ENCODE data around the gene ZKSCAN3. TPM values are rescaled to one million over a fixed set of nuclear protein-coding genes. Genes with fewer than 3 reads are reported as not detected.
"Not testable (repeated sequence)": the region's sequence is repeated elsewhere in the genome, so short reads cannot be mapped to it uniquely, and the experiment has no call there.

Gene ZKSCAN3
- total RNA-seq = 1 to 10 TPM; 2.2 to 3.1 TPM

GRCh38 chr6:28349892-28350737 lies at the start of gene ZKSCAN3:
TSS of gene ZKSCAN3 (plus strand) at chr6:28349947. CDS start at chr6:28359587, 9,640 bp downstream.
- DNase-seq = peak; percentile 94
- ATAC-seq = peak; percentile 100
- Mint-ChIP-seq H3K27ac (peak within 1 kb of the TSS; percentile 93), H3K4me3 (peak within 1 kb of the TSS; percentile 96), H3K9me3 (ENCODE audit: low read depth) (no peaks in the 10 kb centered on the region), H3K27me3 (peaks cover 7% of the 10 kb centered on the region), H3K36me3 (ENCODE audit: low read depth) (peaks cover 2% of the 10 kb centered on the region), H3K4me1 (peaks cover 22% of the 10 kb centered on the region)
- intact Hi-C loops (cut with DNase I, micrococcal nuclease) = loop anchor here (1.0 to 5.0 kb wide), 9 partner anchors 14 to 533 kb away; partner anchors contain the start of genes ZKSCAN4 (in 2 of the 2), ZSCAN26 (in 2 of the 2), ZSCAN31 (in 2 of the 2) and ZSCAN12 (in 1 of the 2)
- ChIA-PET POLR2A (interaction anchor here (1.0 kb wide), 1 partner anchor 209 kb away, joined by 5 read pairs; the partner anchor contains the start of gene ZKSCAN8), CTCF (interaction anchor here (0.7 to 1.1 kb wide), 4 partner anchors 11 to 580 kb away, joined by 3 to 4 read pairs (median 3); partner anchors contain the start of gene ZSCAN31)

DNA sequence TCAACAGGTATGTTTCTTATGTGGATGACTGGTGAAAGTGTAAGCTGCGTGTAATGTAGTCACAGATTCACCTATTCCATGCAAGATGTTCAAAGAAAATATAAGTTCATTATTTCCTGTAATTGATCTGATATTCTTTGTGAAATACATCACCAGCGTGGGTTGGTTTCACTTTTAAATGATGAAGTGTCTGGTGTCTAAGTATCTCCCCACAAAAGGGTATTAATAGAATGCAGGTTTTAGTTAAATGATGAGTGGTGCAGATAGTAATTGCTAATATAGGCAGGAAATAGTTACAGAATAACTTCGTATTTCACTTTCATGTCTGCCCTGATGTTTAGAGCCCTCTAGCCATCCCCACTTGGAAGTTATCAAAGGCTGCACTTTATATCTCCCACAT lies 46.2 kb upstream of the ZKSCAN3 start:
- Mint-ChIP-seq H3K9me3 (ENCODE audit: low read depth) (peaks cover 3% of the 10 kb centered on the region), H3K4me3 (no peak overlapping the region), H3K4me1 (peaks cover 18% of the 10 kb centered on the region), H3K27ac (no peak overlapping the region), H3K27me3 (no peaks in the 10 kb centered on the region), H3K36me3 (ENCODE audit: low read depth) (no peaks in the 10 kb centered on the region)
- intact Hi-C loops (cut with DNase I, micrococcal nuclease) = no loop called here
- ATAC-seq = peak; percentile 49
- no peak for DNase-seq
- ChIA-PET CTCF (no interaction called here), POLR2A (interaction anchor here (0.7 kb wide), 1 partner anchor 1848 kb away, joined by 3 read pairs; no protein-coding TSS in a partner anchor)

DNA sequence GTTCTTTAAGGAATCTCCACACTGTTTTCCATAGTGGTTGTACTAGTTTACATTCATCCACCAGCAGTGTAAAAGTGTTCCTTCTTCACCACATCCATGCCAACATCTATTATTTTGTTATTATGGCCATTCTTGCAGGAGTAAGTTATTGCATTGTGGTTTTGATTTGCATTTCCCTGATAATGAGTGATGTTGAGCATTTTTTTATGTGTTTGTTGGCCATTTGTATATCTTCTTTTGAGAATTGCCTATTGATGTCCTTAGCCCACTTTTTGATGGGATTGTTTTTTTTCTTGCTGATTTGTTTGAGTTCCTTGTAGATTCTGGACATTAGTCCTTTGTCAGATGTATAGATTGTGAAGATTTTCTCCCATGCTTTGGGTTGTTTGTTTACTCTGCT lies 43.4 kb upstream of the ZKSCAN3 start:
- POLR2A ChIA-PET; H3K27me3 Mint-ChIP-seq; H3K9me3 Mint-ChIP-seq (ENCODE audit: low read depth); H3K4me3 Mint-ChIP-seq; CTCF ChIA-PET; H3K27ac Mint-ChIP-seq; DNase-seq; intact Hi-C loops (cut with DNase I, micrococcal nuclease); ATAC-seq; H3K36me3 Mint-ChIP-seq (ENCODE audit: low read depth): not testable (repeated sequence)
- peaks cover 18% of the 10 kb centered on the region for H3K4me1 Mint-ChIP-seq

GRCh38 chr6:28311139-28311823 lies 38.5 kb upstream of the ZKSCAN3 start:
- ATAC-seq (no peak), DNase-seq (no peak)
- no peaks in the 10 kb centered on the region for H3K4me1 Mint-ChIP-seq
- no peaks in the 10 kb centered on the region for H3K36me3 Mint-ChIP-seq (ENCODE audit: low read depth)
- POLR2A ChIA-PET = no interaction called here
- CTCF ChIA-PET = no interaction called here
- peaks cover 3% of the 10 kb centered on the region for H3K9me3 Mint-ChIP-seq (ENCODE audit: low read depth)
- no peak overlapping the region for H3K27ac Mint-ChIP-seq
- intact Hi-C loops (cut with DNase I, micrococcal nuclease) = no loop called here
- H3K27me3 Mint-ChIP-seq = peaks cover 14% of the 10 kb centered on the region
- no peak overlapping the region for H3K4me3 Mint-ChIP-seq

GRCh38 chr6:28312939-28313338 lies 36.8 kb upstream of the ZKSCAN3 start:
- no peak for DNase-seq
- peaks cover 14% of the 10 kb centered on the region for H3K27me3 Mint-ChIP-seq
- ChIA-PET CTCF (no interaction called here), POLR2A (no interaction called here)
- no peak overlapping the region for H3K27ac Mint-ChIP-seq
- H3K4me1 Mint-ChIP-seq = no peaks in the 10 kb centered on the region
- ATAC-seq = no peak
- no peaks in the 10 kb centered on the region for H3K36me3 Mint-ChIP-seq (ENCODE audit: low read depth)
- intact Hi-C loops (cut with DNase I, micrococcal nuclease) = no loop called here
- no peak overlapping the region for H3K4me3 Mint-ChIP-seq
- H3K9me3 Mint-ChIP-seq (ENCODE audit: low read depth) = no peaks in the 10 kb centered on the region

DNA sequence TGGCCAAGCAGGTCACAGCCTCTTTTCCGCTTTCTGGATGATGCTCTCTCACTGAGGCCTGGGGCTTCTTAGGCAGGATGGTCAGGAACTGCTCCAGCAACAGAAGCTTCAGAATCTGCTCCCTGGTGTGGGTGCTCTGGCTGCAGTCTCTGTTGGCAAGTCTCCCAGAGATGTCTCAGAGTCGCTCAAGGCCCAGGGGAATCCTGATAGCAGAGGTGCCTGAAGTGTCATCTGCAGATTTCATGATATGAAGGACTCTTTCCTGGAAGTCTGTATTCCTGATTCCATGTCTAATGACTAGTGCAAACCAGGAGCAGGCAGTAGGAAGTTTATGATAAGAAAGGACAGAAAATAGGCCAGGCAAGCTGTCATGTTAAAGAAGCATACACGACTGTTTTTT lies 34.1 kb upstream of the ZKSCAN3 start:
- no peaks in the 10 kb centered on the region for H3K36me3 Mint-ChIP-seq (ENCODE audit: low read depth)
- H3K9me3 Mint-ChIP-seq (ENCODE audit: low read depth) = no peaks in the 10 kb centered on the region
- intact Hi-C loops (cut with DNase I, micrococcal nuclease) = no loop called here
- H3K27me3 Mint-ChIP-seq = peaks cover 10% of the 10 kb centered on the region
- H3K4me3 Mint-ChIP-seq = no peak overlapping the region
- ATAC-seq (no peak), DNase-seq (no peak)
- H3K27ac Mint-ChIP-seq = no peak overlapping the region
- POLR2A ChIA-PET = no interaction called here
- CTCF ChIA-PET = interaction anchor here (0.6 to 1.0 kb wide), 2 partner anchors 11 to 263 kb away, joined by 4 read pairs; no protein-coding TSS in a partner anchor
- no peaks in the 10 kb centered on the region for H3K4me1 Mint-ChIP-seq

DNA sequence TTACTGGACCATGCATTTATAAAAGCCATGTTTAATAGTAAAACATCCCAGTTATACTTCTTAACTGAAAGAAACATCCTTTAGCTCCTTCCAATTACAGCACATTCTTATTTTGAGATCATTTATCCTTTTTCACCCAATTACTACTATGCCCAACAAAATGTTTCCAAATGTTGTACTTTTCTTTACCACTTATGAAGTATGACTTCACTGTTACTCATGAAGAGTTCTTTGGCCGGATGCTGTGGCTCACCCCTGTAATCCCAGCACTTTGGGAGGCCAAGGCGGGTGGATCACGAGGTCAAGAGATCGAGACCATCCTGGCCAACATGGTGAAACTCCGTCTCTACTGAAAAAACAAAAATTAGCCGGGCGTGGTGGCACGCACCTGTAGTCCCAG lies 31.9 kb upstream of the ZKSCAN3 start:
- POLR2A ChIA-PET; intact Hi-C loops (cut with DNase I, micrococcal nuclease); H3K36me3 Mint-ChIP-seq (ENCODE audit: low read depth); ATAC-seq; H3K4me3 Mint-ChIP-seq; H3K9me3 Mint-ChIP-seq (ENCODE audit: low read depth); H3K27me3 Mint-ChIP-seq; H3K4me1 Mint-ChIP-seq; DNase-seq; H3K27ac Mint-ChIP-seq; CTCF ChIA-PET: not testable (repeated sequence)

GRCh38 chr6:28322661-28323060 lies 27.1 kb upstream of the ZKSCAN3 start:
- Mint-ChIP-seq H3K4me3 (no peak overlapping the region), H3K36me3 (ENCODE audit: low read depth) (peaks cover 14% of the 10 kb centered on the region), H3K27ac (no peak overlapping the region), H3K4me1 (no peaks in the 10 kb centered on the region), H3K9me3 (ENCODE audit: low read depth) (peaks cover 18% of the 10 kb centered on the region), H3K27me3 (peaks cover 7% of the 10 kb centered on the region)
- intact Hi-C loops (cut with DNase I, micrococcal nuclease) = no loop called here
- ChIA-PET POLR2A (no interaction called here), CTCF (no interaction called here)
- ATAC-seq = no peak
- DNase-seq = no peak

GRCh38 chr6:28323813-28324424 lies 25.8 kb upstream of the ZKSCAN3 start:
- intact Hi-C loops (cut with DNase I, micrococcal nuclease) = no loop called here
- DNase-seq (no peak), ATAC-seq (no peak)
- Mint-ChIP-seq H3K27me3 (peaks cover 7% of the 10 kb centered on the region), H3K36me3 (ENCODE audit: low read depth) (peaks cover 19% of the 10 kb centered on the region), H3K4me3 (no peak overlapping the region), H3K4me1 (no peaks in the 10 kb centered on the region), H3K9me3 (ENCODE audit: low read depth) (peaks cover 23% of the 10 kb centered on the region), H3K27ac (no peak overlapping the region)
- CTCF ChIA-PET = no interaction called here
- POLR2A ChIA-PET = no interaction called here

- H3K9me3 Mint-ChIP-seq (ENCODE audit: low read depth) = peaks cover 23% of the 10 kb centered on the region
Measured at GRCh38 chr6:28326371-28326948, 23.3 kb upstream of the ZKSCAN3 start.

DNA sequence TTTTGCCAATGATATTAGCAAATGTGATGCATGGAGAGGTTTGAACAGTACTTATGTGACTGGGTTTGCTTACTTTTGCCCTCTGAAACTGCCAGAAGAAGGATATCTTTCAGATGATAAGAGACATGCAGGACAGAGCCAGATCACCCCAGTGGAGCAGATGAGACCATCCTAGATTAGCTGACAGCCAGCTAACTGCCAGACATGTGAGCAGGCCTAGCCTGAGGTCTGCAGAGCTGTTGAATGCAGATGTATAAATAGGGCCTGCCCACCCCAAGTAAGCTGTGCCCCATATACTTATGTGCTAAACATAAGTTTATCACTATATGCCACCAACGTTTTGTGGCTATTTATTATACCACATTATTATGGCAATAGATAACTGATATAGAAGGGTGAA lies 19.7 kb upstream of the ZKSCAN3 start:
- H3K9me3 Mint-ChIP-seq (ENCODE audit: low read depth) = peaks cover 23% of the 10 kb centered on the region
- ATAC-seq (no peak), DNase-seq (no peak)
- no peaks in the 10 kb centered on the region for H3K27me3 Mint-ChIP-seq
- no peak overlapping the region for H3K27ac Mint-ChIP-seq
- CTCF ChIA-PET = no interaction called here
- no peak overlapping the region for H3K4me3 Mint-ChIP-seq
- peaks cover 19% of the 10 kb centered on the region for H3K36me3 Mint-ChIP-seq (ENCODE audit: low read depth)
- POLR2A ChIA-PET = no interaction called here
- H3K4me1 Mint-ChIP-seq = peaks cover 4% of the 10 kb centered on the region
- intact Hi-C loops (cut with DNase I, micrococcal nuclease) = no loop called here

More at GRCh38 chr6:28326371-28326948, 23.3 kb upstream of the ZKSCAN3 start:
- no peak overlapping the region for H3K4me3 Mint-ChIP-seq
- peaks cover 19% of the 10 kb centered on the region for H3K36me3 Mint-ChIP-seq (ENCODE audit: low read depth)
- DNase-seq (no peak), ATAC-seq (no peak)
- no peaks in the 10 kb centered on the region for H3K4me1 Mint-ChIP-seq
- H3K27ac Mint-ChIP-seq = no peak overlapping the region
- H3K27me3 Mint-ChIP-seq = peaks cover 7% of the 10 kb centered on the region
- CTCF ChIA-PET = no interaction called here
- POLR2A ChIA-PET = no interaction called here
- intact Hi-C loops (cut with DNase I, micrococcal nuclease) = no loop called here

Data from activated CD4-positive, alpha-beta T cell treated with anti-CD3 and anti-CD28 coated beads for 36 hours (primary cell).